Right lung (tissue), 5 donors: ENCODE measurements around the gene METTL3. TPM values are rescaled to one million over a fixed set of nuclear protein-coding genes. Genes with fewer than 3 reads are reported as not detected.

Source experiments
- DNase-seq, 2 donors: peaks; one replicate each; pipeline ENCODE4 v3.0.0-alpha.2; 2013
- polyA plus RNA-seq, 5 donors: library from polyadenylated mRNA; unstranded; fragments of 120-200 nt; gene quantifications; one replicate each; pipeline versions ENCODE4 v1.2.1 to v1.2.3, GENCODE V29; 2013; ENCODE audit warnings: inconsistent platforms in 1 of 5, low replicate concordance in 1 of 5; ENCODE audit not compliant: insufficient read length in 5 of 5, insufficient read depth in 1 of 5

Gene METTL3
- polyA plus RNA-seq, 5 donors: 77.3 to 111 (median 99.8) TPM

DNA sequence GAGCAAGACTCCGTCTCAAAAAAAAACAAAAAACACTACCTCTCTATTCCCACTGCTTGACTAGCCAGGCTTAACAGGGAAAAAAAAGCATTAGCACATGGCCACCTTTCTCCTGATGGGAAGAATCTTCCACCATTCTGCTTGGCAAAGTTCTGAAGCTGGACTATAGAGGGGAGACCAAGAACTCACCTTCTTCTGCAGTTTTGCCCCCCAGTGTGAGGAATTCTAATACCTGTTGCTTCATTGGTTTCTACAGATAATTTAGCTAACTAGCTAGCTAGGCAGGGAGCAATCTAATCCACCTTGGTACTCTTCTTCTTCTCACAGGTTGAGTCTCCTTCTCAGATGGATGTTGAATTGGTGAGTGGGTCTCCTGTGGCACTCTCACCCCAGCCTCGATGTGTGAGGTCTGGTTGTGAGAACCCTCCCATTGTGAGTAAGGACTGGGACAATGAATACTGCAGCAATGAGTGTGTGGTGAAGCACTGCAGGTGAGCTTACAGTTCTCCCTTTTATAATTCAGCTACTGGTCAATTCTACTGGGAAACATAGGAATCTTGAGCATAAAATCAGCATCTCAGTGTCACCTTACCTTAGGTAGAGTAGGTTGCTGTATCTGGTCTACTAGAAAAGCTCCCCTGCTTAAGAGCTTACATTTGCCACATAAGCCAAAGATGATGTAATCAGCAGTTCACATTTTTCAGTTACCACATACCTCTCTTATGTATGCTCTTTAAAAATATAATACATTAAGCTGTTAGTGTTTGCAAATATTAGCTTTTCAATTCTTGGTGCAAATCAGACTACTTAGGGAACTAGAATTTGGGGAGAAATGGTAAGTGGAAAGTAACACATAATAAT lies 16.0 kb downstream of the METTL3 start:
- no peak for DNase-seq

DNA sequence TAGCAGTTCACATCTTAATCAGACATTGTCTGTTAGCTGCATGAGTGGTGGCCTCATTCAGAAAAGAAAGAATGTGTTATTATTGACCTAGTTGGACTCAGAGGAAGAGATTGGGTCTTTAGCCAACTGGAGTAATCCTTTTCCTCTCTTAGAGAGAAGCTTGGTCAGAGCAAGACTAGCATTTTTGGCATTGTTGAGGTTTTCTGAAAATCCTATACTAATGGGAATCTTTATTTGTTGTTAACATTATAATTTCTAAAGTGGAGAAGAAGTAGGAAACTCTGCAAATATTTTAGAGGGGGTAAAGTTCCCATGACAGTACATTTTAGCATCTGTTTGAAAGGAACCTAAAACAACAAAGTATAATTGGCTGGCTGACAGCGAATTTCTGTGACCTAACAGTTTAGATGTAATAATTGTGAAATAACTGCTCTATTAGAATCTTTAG lies 24.5 kb downstream of the METTL3 start:
- no peak for DNase-seq

GRCh38 chr14:21476925-21477681 lies 34.0 kb downstream of the METTL3 start, which contains the start of the genes RAB2B and TOX4:
Gene RAB2B (minus strand): TSS chr14:21476959. CDS start chr14:21476872, 87 bp downstream.
Gene TOX4 (plus strand): TSS chr14:21477195. CDS start chr14:21477279, 84 bp downstream.
- DNase-seq: peak; percentile 96 to 98

GRCh38 chr14:21476523-21476924 lies 34.6 kb downstream of the METTL3 start:
- no peak for DNase-seq

DNA sequence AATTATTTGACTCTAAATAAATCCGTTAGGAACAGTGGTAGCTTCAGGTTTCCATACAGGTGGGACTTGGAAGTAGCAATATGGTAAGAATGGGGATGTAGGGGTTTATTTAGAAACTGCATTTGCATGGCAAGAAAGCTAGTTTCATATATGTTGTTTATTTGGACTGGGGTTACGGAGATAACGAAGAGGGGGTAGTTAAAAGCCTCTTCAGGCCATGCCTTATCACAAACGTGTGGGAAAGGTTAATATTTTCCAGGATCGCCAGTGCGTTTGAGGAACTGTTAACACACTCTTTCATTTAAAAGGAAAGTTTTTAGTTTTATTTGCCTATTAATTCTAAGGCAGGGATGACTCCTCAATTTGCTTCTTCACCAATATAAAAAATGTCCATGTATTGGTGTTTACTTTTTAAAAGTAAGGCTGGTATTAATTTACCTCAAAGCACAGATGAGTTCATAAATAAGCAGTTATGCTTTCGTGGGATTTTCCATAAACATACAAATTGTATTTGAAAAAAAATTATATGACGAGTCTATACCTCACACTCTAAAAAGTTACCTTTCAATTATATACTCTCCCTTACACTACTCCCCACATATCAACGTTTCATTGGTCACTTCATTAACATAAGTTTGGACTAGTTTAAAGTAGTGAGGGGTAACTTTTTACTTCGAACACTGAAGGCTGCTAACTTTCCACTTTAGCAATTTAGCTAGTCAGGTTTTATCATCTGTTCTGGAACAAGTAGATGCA lies 35.2 kb downstream of the METTL3 start:
- no peak for DNase-seq

- no peak for DNase-seq
These were observed 43.5 kb downstream of the METTL3 start for GRCh38 chr14:21467616-21468015.

DNA sequence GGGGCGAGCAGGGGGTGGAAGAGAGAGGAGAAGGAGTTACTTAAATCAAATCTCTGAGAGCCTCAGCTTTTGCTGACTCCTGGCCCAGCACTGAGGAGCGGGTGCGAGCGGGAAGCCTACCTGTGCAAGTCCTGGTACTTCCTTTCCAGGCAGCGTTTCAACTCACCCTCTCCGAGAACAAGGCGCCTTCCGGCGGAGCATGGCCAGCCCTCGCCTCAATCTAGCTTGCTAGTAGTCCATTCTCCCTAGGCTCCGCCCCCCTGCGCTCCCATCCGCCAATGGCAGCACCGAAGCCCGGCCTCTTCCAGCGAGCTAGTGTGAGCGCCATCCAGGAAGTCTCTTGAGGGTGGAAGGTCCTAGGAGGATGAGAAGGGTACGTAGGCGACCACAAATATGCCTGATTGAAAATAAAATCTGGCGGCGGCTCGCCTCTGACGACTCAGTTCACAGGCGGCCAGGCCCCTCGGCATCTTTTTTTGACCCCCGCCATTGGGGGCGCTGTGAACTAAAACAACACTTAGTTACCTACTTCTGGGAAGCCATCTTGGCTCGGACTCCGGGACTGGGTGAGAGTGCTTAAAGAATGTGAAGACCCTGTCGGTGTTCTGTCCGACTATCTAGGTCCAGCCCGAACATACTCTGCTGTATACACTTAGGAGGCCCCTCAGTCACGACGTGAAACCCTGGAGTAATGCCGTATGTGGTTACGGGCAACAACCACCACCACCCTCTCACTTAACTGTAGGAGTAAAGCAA lies 55.0 kb downstream of the METTL3 start, which contains the start of gene CHD8:
CHD8 (minus strand) TSS at position 212 of the 756 bp plus-strand sequence. CDS start 24,480 bp downstream, outside the sequence.
- DNase-seq: peak; percentile 97 to 99

- DNase-seq: no peak
These were observed 55.6 kb downstream of the METTL3 start for GRCh38 chr14:21455592-21455911.

- no peak for DNase-seq
These were observed 56.1 kb downstream of the METTL3 start for GRCh38 chr14:21454843-21455544.

DNA sequence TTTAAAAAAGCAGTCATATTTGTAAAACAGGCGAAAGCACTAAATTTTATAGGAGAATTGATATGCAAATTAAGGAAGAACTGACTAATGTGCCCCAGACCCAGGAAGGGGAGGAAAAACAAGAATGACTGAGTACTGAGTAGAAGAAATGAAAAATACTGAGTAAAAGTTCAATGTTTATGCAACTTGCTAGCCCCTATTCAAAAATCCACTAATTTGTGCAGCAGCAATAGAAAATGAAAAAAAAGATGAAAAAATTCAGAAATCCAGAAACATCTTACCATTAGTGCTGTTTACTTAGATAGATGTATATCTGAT lies 61.3 kb downstream of the METTL3 start:
- no peak for DNase-seq

Other genes with a start within 250 kb of the METTL3 start
- gene HNRNPC, start 241.9 kb downstream of the METTL3 start, polyA plus RNA-seq: 100 to 1,000 TPM; 694 to 979 (median 852) TPM
- gene RPGRIP1, start 231.3 kb downstream of the METTL3 start, polyA plus RNA-seq: under 1 TPM; 0.53 to 0.93 (median 0.74) TPM
- 100 to 1,000 TPM in 4 of 5 donors, 10 to 100 TPM in 1; 98.8 to 146 (median 131) TPM for gene SUPT16H, start 127.3 kb downstream of the METTL3 start, polyA plus RNA-seq
- 10 to 100 TPM; 63.5 to 85.8 (median 70.2) TPM for gene CHD8, start 55.2 kb downstream of the METTL3 start, polyA plus RNA-seq
- 10 to 100 TPM; 36.0 to 53.8 (median 47.9) TPM for gene RAB2B, start 34.4 kb downstream of the METTL3 start, polyA plus RNA-seq
- 10 to 100 TPM; 51.3 to 69.4 (median 61.6) TPM for gene TOX4, start 34.1 kb downstream of the METTL3 start, polyA plus RNA-seq
- 10 to 100 TPM; 29.4 to 44.6 (median 33.1) TPM for gene SALL2, start 15.0 kb upstream of the METTL3 start, polyA plus RNA-seq
- under 1 TPM in 4 of 5 donors, not detected in 1; 0.06 to 0.18 (median 0.10) TPM for gene OR10G3, start 68.7 kb upstream of the METTL3 start, polyA plus RNA-seq
- not detected for gene OR10G2, start 123.6 kb upstream of the METTL3 start, polyA plus RNA-seq
- under 1 TPM in 1 of 5 donors, not detected in 4; 0.05 TPM for gene OR4E2, start 142.5 kb upstream of the METTL3 start, polyA plus RNA-seq
- gene OR4E1, start 162.5 kb upstream of the METTL3 start, polyA plus RNA-seq: under 1 TPM in 2 of 5 donors, not detected in 3; 0.05 to 0.06 TPM